Measurements from ENCODE around the gene RHOA.
A peak's percentile ranks its signal among the peaks of the same experiment; 100 is the strongest.

Gene RHOA

DNA sequence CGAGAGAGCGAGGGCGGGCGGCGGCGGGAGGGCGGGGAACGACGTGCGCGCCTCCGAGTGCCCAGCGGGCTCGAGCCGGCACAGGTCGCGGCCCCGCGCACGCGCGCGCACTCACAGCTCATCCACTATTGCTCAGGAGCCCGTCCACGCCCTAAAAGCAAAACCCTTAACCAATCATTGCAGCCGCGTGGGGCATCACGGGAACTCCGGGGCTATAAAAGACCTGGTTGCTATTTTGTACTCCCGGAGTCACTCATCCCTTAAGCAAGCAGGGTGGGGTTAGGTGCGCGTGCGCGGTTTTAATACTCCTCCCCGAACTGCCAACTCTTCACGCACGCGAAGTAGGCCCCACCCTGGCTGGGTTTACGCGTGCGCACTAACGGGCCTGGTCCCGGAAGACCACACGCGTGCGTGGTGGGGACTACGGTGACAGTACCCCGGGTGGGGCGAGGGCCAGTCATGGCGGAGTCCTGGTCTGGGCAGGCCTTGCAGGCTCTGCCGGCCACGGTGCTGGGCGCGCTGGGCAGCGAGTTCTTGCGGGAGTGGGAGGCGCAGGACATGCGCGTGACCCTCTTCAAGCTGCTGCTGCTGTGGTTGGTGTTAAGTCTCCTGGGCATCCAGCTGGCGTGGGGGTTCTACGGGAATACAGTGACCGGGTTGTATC is at the start of gene RHOA, which contains the start of gene TCTA:
RHOA (minus strand) TSS at position 9 of the 664 bp plus-strand sequence. CDS start 36,387 bp downstream, outside the sequence.
TCTA (plus strand) TSS at position 456 of the 664 bp plus-strand sequence; CDS start at position 460, 4 bp downstream.
- peak; percentile 99 for DNase-seq

GRCh38 chr3:49460956-49461355 is 49.2 kb upstream of the RHOA start:
- DNase-seq: no peak

- DNase-seq: no peak
These were observed 48.6 kb upstream of the RHOA start for GRCh38 chr3:49460188-49460890.

- no peak for DNase-seq
These were observed 44.7 kb upstream of the RHOA start for GRCh38 chr3:49456466-49456865.

DNA sequence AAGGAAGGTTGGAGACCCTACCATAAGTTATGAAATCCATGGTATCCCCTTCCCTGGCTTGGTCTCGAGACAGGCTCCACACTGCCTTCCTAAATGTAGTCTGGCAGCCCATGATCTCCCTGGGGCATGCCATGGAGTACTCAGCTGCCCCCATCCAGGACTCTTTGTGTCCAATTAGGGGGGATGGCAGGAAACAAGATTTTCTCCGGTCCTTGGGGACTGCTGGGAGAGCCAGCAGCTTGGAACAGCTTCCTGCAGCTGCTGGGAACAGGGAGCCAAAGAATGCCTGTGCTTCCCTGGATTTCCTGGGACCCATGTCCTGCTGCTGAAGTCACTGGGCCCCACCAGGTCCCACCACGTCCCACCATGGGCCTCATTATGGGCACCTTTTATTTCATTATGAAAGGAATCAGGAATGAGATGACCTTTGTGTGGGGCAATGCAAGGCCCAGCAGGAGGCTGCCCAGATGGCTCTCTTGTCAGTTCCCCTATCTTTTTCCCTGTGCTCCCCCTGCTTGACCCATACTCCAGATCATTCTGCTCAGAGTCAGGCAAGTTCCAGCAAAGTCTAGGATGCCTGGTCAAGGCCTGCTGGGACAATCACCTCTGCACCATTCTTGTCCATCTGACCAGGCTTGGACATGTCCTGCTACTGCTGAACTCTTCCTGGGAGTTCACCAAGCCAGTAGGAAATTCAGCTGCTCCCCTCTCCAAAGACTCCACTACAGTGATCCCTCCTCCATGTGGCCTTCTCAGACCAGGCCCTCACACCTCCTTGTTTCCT is 43.3 kb upstream of the RHOA start:
- no peak for DNase-seq

DNA sequence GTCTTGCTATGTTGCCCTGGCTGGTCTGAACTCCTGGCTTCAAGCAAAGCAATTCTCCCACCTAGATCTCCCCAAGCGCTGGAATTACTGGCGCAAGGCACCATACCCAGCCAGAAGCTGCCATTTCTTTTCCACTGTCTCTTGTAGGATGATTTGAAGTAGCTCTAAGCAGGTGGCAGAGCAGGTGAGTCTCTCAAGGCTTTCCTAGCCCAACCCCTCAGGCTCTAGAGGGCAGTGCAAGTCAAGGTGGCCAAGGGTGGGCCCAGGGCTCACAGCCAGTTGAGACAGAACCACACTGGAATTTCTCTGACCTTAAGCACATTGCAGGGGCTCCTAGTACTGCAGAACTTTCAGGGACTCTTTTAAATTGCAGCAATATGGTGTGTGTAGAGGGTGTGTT is 42.7 kb upstream of the RHOA start:
- DNase-seq: no peak

DNA sequence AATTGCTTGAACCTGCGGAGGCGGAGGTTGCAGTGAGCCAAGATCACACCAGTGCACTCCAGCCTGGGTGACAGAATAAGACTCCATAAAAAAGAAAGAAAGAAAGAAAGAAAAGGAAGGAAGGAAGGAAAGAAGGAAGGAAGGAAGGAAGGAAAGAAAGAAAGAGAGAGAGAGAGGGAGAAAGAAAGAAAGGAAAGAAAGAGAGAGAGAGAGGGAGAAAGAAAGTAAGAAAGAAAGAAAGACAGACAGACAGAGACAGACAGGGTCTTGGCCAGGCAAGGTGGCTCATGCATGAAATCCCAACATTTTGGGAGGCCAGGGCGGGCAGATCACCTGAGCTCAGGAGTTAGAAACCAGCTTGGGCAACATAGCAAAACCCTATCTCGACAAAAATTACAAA is 41.8 kb upstream of the RHOA start:
- no peak for DNase-seq

- DNase-seq: no peak
These were observed 33.6 kb upstream of the RHOA start for GRCh38 chr3:49445391-49445790.

GRCh38 chr3:49434731-49435130 is 23.0 kb upstream of the RHOA start:
- no peak for DNase-seq

GRCh38 chr3:49428752-49429080 is 16.9 kb upstream of the RHOA start:
- DNase-seq: no peak

DNA sequence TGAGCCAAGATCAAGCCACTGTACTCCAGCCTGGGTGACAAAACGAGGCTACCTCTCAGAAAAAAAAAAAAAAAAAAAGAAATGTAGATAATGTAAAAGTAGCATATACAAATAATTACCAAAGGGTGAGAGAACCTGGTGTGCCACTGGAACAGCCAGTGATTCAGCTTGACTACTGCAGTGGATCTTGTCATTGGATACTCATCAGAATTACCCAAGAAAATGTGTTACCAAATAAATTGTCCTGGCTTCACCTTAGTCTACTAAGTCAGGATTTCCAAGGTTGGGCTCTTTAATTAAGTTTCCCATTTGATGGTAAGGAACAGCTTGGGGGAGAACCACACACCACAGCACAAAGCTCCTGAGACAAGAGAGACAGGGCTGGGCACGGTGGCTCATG is 15.8 kb upstream of the RHOA start:
- no peak for DNase-seq

DNA sequence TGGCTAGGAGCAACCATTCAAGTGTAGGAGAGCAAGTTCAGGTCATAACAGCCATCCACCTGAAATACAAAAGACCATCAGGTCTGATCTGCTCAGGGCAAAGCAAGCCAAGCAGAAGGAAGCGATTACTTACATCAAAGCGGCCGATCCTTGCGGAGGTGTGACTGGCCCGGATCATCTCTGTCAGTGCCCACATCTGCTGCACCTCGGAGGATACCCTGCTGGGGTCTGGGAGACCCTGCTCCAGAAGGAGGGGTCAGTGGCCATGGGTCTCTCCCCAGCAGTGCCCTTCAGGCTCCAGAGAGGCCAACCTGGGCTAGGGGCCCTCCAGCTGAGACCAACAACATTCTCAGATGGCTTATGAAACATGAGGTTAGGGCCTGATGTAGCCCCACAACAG is 13.0 kb upstream of the RHOA start:
- no peak for DNase-seq

DNA sequence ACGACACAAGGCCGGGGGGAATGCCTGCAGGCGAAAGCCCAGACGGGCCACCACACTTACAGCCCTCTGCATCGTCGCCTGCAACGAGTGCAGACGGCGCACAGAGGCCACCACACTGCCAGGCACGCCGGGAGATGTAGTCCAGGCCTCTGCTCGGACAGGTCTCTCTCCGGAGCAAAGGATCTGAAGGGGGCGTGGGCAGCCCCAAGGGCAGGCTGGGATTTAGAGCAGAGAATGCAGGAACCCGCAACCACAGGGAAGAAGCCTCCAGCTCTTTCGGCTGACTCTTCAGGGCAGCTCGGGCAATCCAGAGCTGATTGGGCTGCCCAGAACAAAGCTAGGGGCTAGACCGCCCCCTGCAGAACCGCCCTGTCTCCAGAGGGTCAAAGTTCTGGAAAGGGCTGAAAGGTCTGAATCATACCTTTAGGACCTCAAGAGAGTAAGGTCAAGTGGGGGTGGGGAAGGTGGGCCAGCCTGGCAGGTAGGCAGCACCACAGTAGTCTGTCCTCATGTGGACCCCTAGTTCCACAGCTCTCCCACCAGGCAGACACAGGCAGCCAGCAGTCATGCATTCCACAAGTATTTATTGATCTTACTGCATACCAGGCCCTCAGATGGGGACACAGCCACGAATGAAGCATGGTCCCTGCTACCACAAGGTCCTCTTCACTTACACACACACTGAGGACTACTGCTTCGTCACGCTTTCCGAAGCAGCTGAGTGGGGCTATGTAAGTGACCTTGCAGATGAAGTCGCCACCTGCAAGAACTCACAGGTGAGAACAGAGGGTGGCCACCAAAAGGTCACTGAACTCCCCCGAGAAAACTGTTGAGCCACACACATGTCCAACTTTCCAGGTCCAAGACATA is 10.8 kb upstream of the RHOA start, which contains the start of gene AMT:
AMT (minus strand) TSS at position 95 of the 870 bp plus-strand sequence; CDS start at position 72, 23 bp downstream.
- no peak for DNase-seq

DNA sequence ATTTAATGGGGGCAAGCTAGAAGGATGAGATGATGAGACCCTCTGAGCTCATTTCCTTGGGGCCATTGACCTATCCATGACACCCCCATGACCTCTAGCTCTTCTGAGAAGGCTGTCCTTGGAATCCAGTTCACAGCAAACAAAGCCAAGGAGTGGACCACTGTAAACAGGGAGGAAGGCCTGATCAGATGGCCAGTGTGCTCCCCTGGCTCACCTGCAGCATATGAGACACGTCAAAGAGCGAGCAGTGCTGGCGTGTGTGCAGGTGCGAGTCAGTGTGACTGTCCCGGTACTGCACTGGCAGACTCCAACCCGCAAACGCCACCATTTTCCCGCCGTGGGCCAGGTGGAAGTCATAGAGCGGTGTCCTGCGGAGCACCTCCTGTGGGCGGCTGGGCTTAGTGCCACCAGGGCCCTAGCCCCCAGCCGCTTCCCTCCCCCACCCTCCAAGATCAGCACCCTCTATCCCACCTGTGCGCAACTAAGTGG is 10.2 kb upstream of the RHOA start:
- no peak for DNase-seq

GRCh38 chr3:49417516-49418120 is 5.8 kb upstream of the RHOA start:
- DNase-seq: no peak

DNA sequence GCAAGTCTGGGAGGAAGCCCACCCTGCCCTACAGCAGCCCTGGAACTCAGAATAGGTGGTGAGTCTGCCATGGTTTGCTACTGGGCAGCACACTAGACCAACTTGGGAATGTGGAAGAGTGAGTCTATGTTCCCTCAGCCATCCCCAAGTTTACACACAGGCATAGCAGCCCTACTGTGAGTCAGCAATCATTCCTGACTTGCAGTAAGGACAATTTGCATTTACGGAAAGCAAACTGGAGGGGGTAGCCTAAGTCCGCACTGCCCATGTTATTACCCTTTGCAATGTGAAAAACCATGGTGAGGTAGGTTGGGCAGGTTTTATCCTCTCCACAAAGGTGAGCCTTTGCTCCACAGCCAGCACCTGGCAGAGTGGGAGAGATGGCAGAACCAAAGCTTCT is 5.1 kb upstream of the RHOA start:
- DNase-seq: no peak

DNA sequence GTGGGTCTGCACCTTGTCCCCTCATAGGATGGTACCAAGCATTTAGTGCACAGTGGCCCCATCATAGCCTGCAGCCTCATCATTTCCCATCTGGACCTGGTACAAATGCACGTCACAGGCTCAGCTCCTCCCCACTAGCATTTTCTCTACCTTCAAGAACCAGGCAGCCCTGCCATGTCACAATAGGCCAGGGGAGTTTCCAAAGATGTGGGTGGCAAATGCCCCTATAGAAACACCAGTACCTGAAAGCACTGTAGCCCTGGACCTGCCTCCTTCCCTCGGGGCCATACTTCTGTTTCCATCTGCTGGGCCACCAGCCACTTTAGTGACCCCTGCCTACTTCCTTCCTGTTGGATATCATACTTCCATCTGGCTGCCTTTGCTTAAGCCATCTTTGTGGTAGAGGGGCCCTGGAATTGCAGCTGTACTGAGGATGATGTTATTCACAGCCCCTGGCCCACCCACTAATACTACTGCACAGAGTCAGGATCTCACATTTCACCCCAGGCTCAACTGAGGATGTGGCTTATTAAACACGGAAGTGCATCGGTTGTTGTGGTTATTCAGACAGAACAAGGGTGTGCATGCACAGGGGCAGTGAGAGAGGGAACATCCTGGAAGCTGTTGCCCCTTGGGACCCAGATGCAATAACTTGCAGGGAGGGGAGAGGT is 4.3 kb upstream of the RHOA start:
- DNase-seq: no peak

DNA sequence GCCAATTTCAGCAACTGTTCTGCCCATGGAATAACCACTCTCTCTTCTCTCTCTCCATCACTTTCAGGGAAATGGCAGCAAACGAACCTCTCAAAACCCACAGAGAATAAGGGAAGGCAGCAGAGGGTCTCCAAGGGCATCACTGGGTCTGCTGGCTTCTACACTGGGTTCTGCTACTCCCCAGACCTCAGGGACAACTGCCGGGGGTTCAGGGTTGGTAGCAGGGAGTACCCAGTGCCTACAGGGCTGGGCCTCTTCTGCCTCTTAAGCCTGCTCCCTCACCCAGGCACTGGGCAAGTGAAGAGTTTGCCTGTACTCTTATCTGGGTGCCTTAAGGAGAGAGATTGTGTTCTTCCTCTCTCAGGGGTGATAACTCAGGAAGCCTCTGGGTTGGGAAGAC is 3.0 kb upstream of the RHOA start:
- no peak for DNase-seq

GRCh38 chr3:49413338-49413734 is 1.6 kb upstream of the RHOA start:
- DNase-seq: no peak

GRCh38 chr3:49412632-49413337 is 1.0 kb upstream of the RHOA start:
- DNase-seq: no peak

- DNase-seq: no peak
These were observed 225 bp downstream of the RHOA start for GRCh38 chr3:49411535-49411967.

Data from SIG-M5 (cell line).